KOPT-K1 (cell line): ENCODE measurements around the gene POLA2.

ENCODE experiments used
- H3K27ac ChIP-seq: fragments of 200-600 bp; sonication (generic); 2 replicates; pipeline ENCODE4 v1.5.1; 2016; ENCODE audit warnings: antibody characterized with exemption, mild to moderate bottlenecking, low read depth, low read length; ENCODE audit not compliant: poor library complexity, severe bottlenecking
- H3K36me3 ChIP-seq: fragments of 200-600 bp; sonication (generic); 2 replicates; pipeline ENCODE4 v1.5.1; 2017; ENCODE audit warnings: antibody characterized with exemption, mild to moderate bottlenecking, low read length, moderate library complexity; ENCODE audit not compliant: insufficient read depth
- H3K9me3 ChIP-seq: fragments of 200-600 bp; sonication (generic); 2 replicates; pipeline ENCODE4 v1.5.1; 2017; ENCODE audit warnings: antibody characterized with exemption, low read length, mild to moderate bottlenecking; ENCODE audit not compliant: insufficient read depth, poor library complexity, severe bottlenecking

The POLA2 gene, protein sequence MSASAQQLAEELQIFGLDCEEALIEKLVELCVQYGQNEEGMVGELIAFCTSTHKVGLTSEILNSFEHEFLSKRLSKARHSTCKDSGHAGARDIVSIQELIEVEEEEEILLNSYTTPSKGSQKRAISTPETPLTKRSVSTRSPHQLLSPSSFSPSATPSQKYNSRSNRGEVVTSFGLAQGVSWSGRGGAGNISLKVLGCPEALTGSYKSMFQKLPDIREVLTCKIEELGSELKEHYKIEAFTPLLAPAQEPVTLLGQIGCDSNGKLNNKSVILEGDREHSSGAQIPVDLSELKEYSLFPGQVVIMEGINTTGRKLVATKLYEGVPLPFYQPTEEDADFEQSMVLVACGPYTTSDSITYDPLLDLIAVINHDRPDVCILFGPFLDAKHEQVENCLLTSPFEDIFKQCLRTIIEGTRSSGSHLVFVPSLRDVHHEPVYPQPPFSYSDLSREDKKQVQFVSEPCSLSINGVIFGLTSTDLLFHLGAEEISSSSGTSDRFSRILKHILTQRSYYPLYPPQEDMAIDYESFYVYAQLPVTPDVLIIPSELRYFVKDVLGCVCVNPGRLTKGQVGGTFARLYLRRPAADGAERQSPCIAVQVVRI

DNA sequence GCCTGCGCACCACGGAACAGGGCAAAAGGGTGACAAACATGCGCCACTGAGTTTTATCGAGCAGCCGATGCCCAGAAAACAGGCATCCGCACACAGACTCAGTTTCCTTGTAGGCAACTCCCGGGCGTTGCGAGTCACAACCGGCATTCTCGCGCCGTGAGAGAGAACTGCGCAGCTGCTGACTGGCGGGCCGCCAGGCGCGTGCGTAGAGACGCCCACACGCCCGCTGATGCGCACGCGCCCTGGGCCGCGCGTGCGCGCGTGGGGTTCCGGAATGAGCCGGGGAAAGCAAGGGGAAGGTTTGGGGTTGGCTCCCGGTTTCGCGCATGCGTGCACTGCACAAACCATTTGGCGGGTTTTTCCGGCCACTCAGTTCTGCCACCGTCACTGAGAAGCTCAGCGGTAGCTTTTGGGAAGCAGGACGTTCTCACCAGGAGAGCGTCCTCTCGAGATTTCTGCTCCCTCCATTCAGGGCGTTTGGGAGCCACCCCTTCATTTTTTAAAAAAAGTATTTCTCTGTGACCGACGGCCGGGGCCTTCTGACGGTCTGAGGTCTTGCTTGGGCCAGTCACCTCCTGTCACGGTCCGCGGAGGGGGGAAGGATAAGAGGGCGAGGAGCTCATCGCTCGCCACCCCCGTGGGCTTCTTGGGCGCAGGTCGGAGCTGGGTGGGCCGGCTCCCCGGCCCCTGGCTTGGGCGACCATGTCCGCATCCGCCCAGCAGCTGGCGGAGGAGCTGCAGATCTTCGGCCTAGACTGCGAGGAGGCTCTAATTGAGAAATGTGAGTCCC is at the start of gene POLA2:
Gene POLA2 (plus strand): TSS at position 372 of the 790 bp plus-strand sequence. CDS start 331 bp downstream, at position 703.
- Histone ChIP-seq H3K36me3 (peaks cover 27% of the 10 kb centered on the region), H3K9me3 (no peaks in the 10 kb centered on the region), H3K27ac (peak within 1 kb of the TSS; percentile 89)

- no peak overlapping the region for H3K27ac ChIP-seq
- H3K9me3 ChIP-seq = no peaks in the 10 kb centered on the region
- peaks cover 41% of the 10 kb centered on the region; the same call in 1 of the 2 replicates for H3K36me3 ChIP-seq
These were observed 49.4 kb upstream of the POLA2 start for GRCh38 chr11:65212226-65212801.

GRCh38 chr11:65213322-65214211 is 48.2 kb upstream of the POLA2 start:
- Histone ChIP-seq H3K9me3 (no peaks in the 10 kb centered on the region), H3K36me3 (peaks cover 31% of the 10 kb centered on the region; the same call in 1 of the 2 replicates), H3K27ac (no peak overlapping the region)

GRCh38 chr11:65214212-65214845 is 47.4 kb upstream of the POLA2 start:
- Histone ChIP-seq H3K36me3 (peaks cover 25% of the 10 kb centered on the region; the same call in 1 of the 2 replicates), H3K9me3 (no peaks in the 10 kb centered on the region), H3K27ac (no peak overlapping the region)

DNA sequence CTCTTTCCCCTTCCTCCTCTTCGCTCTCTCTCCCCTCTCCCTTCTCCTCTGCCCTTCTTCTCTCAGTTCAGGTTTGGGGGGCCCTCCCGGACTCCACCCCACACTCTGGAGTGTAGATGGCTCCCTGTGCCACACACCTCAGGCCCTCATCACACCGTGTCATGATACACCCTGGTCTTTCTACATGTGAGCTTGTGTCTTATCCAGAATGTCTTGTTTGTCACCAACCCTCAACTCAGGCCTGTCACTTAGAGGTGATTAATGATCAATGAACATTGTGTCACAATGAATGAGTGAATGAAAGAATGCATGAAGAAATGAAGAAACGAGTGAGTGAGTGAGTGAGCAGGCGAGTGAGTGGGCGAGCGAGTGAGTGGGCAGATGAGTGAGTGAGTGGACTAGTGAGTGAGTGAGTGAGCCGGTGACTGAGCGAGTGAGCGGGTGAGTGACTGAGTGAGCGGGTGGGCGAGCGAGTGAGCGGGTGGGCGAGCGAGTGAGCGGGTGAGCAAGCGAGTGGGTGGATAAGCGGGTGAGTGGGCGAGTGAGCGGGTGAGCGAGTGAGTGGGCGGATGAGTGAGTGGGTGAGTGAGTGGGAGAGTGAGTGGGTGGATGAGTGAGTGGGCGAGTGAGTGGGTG is 46.2 kb upstream of the POLA2 start:
- Histone ChIP-seq H3K27ac (no peak overlapping the region), H3K9me3 (no peaks in the 10 kb centered on the region), H3K36me3 (peaks cover 12% of the 10 kb centered on the region; the same call in 1 of the 2 replicates)

DNA sequence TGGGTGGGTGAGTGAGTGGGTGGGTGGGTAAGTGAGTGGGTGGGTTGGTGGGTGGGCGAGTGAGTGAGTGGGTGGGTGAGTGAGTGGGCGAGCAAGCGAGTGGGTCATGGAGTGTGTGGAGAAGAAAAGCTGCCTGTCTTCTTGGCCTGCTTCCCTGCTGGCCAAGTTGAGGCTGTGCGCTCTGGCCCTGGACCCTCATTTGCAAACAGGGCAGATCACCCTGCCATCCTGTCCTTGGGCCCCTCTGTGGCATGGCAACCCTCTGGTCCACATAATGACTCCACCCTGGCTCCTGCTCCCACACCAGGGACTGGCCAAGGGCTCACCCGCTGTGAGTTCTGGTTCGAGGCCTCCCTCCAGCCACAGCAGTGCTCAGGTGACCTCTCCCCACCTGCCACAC is 44.9 kb upstream of the POLA2 start:
- no peaks in the 10 kb centered on the region for H3K9me3 ChIP-seq
- H3K27ac ChIP-seq = no peak overlapping the region
- H3K36me3 ChIP-seq = peaks cover 4% of the 10 kb centered on the region; the same call in 1 of the 2 replicates

DNA sequence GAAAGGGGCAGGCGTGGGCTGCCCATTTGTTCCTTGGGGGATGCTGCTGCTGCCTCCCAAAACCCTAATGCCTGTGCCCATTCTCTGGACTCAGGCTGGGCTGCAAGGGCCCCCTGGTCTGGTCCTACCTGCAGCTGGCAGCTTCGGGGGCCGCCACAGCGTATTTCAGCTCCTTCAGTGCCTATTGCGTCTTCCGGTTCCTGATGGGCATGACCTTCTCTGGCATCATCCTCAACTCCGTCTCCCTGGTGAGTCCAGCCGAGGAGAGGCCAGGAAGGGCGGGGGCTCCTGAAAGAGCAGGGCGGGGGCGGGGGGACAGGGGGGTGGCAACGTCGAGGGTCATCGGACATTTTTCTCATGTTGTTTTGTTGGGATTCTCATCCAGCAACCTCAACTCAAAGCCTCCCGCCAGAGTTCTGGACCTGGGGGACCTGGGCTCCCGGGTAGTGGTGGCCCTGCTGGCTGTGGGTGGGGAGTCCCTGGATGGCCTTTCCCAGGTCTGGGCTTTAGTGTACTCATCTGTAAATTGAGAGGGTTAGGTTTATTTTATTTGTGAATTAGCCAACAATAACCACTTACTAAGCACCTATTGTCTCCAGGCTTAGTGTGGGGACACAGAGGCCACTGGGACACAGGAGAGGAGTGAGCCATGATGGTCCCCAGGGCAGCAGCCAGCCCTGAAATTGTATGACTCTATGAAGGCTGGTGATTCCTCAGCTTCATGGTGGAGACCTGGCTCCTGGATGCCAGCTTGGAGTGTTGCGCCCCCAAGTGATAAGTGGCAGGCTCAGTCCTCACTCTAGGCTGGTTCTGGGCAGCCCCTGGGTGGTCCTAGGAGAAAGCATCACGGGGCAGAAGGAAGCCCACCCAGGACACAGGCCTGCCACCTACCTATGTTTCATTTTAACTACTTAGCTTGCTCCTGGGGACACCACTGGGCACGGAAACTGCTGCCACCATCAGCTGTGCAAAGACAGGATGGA is 44.0 kb upstream of the POLA2 start:
- Histone ChIP-seq H3K9me3 (no peaks in the 10 kb centered on the region), H3K27ac (no peak overlapping the region)

DNA sequence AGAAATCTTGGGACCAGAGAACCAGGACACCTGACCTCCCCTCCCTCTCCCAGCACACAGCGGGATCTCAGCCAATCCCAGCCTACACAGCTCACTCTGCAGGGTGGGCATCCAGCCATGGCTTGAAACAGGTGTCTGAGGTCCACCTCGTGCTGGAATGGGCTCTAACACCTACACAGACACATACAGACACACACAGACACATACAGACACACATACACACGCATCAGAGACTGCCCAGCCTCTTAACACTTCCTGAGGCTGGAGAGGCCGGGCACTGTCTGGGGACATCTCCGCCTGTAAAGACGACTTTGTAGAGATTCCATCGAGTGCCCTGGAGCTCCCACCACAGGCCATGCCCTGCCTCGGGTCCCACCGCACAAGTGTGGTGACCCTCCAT is 43.3 kb upstream of the POLA2 start:
- no peaks in the 10 kb centered on the region for H3K36me3 ChIP-seq
- no peak overlapping the region for H3K27ac ChIP-seq

More for the DNA sequence above, 44.0 kb upstream of the POLA2 start:
- H3K36me3 ChIP-seq = no peaks in the 10 kb centered on the region

DNA sequence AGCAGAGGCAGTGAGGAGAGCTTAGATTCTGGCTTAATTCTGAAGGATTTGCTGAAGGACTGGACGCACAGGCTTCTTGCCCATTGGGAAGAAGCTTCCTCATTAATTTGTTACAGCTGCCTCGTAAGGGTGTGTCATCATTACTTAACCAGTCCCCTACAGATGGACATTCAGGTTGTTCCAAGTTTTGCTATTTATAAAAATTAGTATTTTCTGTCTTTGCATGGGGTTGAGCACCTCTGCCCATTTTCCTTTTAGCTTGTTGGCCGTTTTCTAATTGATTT is 41.9 kb upstream of the POLA2 start:
- Histone ChIP-seq H3K27ac (no peak overlapping the region), H3K36me3 (no peaks in the 10 kb centered on the region), H3K9me3 (no peaks in the 10 kb centered on the region)

More for the DNA sequence above, 43.3 kb upstream of the POLA2 start:
- H3K9me3 ChIP-seq = no peaks in the 10 kb centered on the region

DNA sequence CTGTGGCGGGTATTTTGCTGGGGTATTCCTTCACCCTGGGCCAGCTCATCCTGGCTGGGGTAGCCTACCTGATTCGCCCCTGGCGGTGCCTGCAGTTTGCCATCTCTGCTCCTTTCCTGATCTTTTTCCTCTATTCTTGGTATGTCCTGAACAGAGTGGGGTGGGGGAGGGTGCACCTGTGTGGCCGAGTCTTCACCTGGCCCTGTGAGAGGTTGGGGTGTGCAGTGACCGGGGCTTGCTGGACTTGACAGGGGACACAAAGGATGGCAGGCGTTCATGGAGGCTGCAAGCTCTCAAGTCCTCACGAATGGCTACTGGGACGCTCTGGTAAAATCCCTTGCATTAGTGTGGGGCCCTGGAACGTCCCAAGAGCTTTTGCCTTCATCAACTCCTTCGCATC is 40.7 kb upstream of the POLA2 start:
- Histone ChIP-seq H3K27ac (no peak overlapping the region), H3K9me3 (no peaks in the 10 kb centered on the region), H3K36me3 (no peaks in the 10 kb centered on the region)

- Histone ChIP-seq H3K9me3 (no peaks in the 10 kb centered on the region), H3K27ac (no peak overlapping the region), H3K36me3 (no peaks in the 10 kb centered on the region)
These were observed 38.8 kb upstream of the POLA2 start for GRCh38 chr11:65223011-65223410.

DNA sequence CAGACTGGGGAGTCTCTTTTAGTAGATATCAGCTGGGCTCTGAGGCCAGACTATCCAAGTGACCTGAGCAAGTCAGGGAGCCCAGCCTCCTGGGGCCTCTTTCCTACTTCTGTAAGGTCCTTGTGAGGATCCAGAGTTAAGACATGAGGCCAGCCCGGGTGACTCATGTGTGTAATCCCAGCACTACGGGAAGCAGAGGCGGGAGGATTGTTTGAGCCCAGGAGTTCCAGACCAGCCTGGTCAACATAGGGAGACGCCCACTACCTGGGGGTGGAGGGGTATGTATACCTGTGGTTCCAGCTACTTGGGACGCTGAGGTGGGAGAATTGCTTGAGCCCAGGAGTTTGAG is 36.9 kb upstream of the POLA2 start:
- Histone ChIP-seq H3K9me3 (no peaks in the 10 kb centered on the region), H3K27ac (no peak overlapping the region), H3K36me3 (no peaks in the 10 kb centered on the region)
